ENCODE measurements around the gene HBE1.

HBE1 gene

DNA sequence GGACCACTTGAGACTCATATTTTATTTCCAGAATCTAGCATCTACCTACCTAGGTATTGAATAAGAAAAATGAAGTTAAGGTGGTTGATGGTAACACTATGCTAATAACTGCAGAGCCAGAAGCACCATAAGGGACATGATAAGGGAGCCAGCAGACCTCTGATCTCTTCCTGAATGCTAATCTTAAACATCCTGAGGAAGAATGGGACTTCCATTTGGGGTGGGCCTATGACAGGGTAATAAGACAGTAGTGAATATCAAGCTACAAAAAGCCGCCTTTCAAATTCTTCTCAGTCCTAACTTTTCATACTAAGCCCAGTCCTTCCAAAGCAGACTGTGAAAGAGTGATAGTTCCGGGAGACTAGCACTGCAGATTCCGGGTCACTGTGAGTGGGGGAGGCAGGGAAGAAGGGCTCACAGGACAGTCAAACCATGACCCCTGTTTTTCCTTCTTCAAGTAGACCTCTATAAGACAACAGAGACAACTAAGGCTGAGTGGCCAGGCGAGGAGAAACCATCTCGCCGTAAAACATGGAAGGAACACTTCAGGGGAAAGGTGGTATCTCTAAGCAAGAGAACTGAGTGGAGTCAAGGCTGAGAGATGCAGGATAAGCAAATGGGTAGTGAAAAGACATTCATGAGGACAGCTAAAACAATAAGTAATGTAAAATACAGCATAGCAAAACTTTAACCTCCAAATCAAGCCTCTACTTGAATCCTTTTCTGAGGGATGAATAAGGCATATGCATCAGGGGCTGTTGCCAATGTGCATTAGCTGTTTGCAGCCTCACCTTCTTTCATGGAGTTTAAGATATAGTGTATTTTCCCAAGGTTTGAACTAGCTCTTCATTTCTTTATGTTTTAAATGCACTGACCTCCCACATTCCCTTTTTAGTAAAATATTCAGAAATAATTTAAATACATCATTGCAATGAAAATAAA lies 44.9 kb downstream of the HBE1 start:
- Histone ChIP-seq H3K4me1 (ENCODE audit: control insufficient read depth, insufficient read depth, low read length) (no peaks in the 10 kb centered on the region), H3K36me3 (ENCODE audit: control insufficient read depth, insufficient read depth, low read length) (no peaks in the 10 kb centered on the region), H3K27ac (ENCODE audit: low read length) (no peak overlapping the region), H3K4me3 (ENCODE audit: low read length) (no peak overlapping the region), H3K9me3 (ENCODE audit: control insufficient read depth, insufficient read depth, low read length) (no peaks in the 10 kb centered on the region), H3K27me3 (ENCODE audit: control insufficient read depth, insufficient read depth, low read length) (no peaks in the 10 kb centered on the region)
- no CpG with 5 or more reads among the region's 6 CpGs for WGBS (ENCODE audit: insufficient coverage, insufficient read length)
- no peak for DNase-seq (ENCODE audit: low read depth, low spot score)

DNA sequence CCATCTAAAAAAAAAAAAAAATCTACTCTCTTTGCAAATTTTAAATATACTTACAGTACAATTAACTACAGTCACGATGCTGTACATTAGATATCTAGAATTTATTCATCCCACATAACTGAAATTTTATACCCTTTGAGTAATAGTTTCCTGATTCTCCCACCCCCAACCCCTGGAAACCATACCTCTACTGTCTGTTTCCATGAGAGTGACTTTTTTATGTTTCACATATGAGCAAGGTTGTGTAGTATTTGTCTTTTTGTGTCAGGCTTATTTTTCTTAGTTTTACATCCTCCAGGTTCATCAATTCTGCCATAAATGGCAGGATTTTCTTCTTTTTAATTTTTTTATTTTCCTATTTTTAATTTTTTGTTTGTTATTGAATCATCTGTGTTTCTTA lies 46.1 kb downstream of the HBE1 start:
- no peak overlapping the region for H3K27ac ChIP-seq (ENCODE audit: low read length)
- H3K4me1 ChIP-seq (ENCODE audit: control insufficient read depth, insufficient read depth, low read length), result no peaks in the 10 kb centered on the region
- H3K36me3 ChIP-seq (ENCODE audit: control insufficient read depth, insufficient read depth, low read length), result no peaks in the 10 kb centered on the region
- DNase-seq (ENCODE audit: low read depth, low spot score), result no peak
- no peak overlapping the region for H3K4me3 ChIP-seq (ENCODE audit: low read length)
- H3K27me3 ChIP-seq (ENCODE audit: control insufficient read depth, insufficient read depth, low read length), result no peaks in the 10 kb centered on the region
- no peaks in the 10 kb centered on the region for H3K9me3 ChIP-seq (ENCODE audit: control insufficient read depth, insufficient read depth, low read length)
- no CpG with 5 or more reads among the region's 1 CpG for WGBS (ENCODE audit: insufficient coverage, insufficient read length)

DNA sequence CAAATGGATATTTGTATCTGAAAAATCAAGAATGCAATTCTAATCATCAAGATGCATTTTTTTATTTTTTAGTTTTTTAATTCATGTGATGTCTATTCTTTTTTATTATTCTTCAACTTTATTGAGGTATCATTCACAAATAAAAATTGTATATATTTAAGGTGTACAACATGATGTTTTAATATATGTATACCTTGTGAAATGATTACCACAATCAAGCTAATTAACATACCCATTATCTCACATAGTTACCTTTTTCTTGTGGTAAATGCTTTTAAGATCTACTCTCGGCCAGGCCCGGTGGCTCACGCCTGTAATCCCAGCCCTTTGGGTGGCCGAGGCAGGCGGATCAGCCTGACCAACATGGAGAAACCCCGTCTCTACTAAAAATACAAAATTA lies 46.6 kb downstream of the HBE1 start:
- H3K4me1 ChIP-seq (ENCODE audit: control insufficient read depth, insufficient read depth, low read length), result no peaks in the 10 kb centered on the region
- no peaks in the 10 kb centered on the region for H3K27me3 ChIP-seq (ENCODE audit: control insufficient read depth, insufficient read depth, low read length)
- H3K27ac ChIP-seq (ENCODE audit: low read length), result no peak overlapping the region
- no peaks in the 10 kb centered on the region for H3K9me3 ChIP-seq (ENCODE audit: control insufficient read depth, insufficient read depth, low read length)
- WGBS (ENCODE audit: insufficient coverage, insufficient read length), result no CpG with 5 or more reads among the region's 6 CpGs
- no peak overlapping the region for H3K4me3 ChIP-seq (ENCODE audit: low read length)
- no peaks in the 10 kb centered on the region for H3K36me3 ChIP-seq (ENCODE audit: control insufficient read depth, insufficient read depth, low read length)
- DNase-seq (ENCODE audit: low read depth, low spot score), result no peak
